Astrocyte (in vitro differentiated cells and primary cell): ENCODE results near the gene SP6. TPM values are rescaled to one million over a fixed set of nuclear protein-coding genes. Genes with fewer than 3 reads are reported as not detected.
A peak's percentile ranks its signal among the peaks of the same experiment; 100 is the strongest.

ENCODE experiments used
- DNase-seq: peaks from one replicate; pipeline ENCODE4 v3.0.0-alpha.2; 2010; ENCODE audit warnings: low read depth
- FAIRE-seq: peaks from 2 replicates; lab custom pipeline; 2011; peaks lifted over from hg19 to GRCh38; lab: Jason Lieb, UNC
- H2AFZ ChIP-seq: 2 replicates; pipeline ENCODE4 v1.6.0; 2012; ENCODE audit warnings: low read depth, low read length, inconsistent platforms
- H3K27ac ChIP-seq: 2 replicates; pipeline ENCODE4 v1.5.1; 2011; ENCODE audit warnings: low read depth, low read length, inconsistent platforms
- H3K27me3 ChIP-seq: 2 replicates; pipeline ENCODE4 v1.6.0; 2011; ENCODE audit warnings: low read length, inconsistent platforms; ENCODE audit not compliant: insufficient read depth
- H3K36me3 ChIP-seq: 2 replicates; pipeline ENCODE4 v1.5.1; 2011; ENCODE audit warnings: low read length, inconsistent platforms; ENCODE audit not compliant: insufficient read depth
- H3K4me1 ChIP-seq: 2 replicates; pipeline ENCODE4 v1.5.1; 2011; ENCODE audit warnings: low read length, inconsistent platforms; ENCODE audit not compliant: insufficient read depth
- H3K4me2 ChIP-seq: 2 replicates; pipeline ENCODE4 v1.6.0; 2012; ENCODE audit warnings: low read length, inconsistent platforms
- H3K4me3 ChIP-seq: 2 replicates; pipeline ENCODE4 v1.5.1; 2011; ENCODE audit warnings: low read depth, mild to moderate bottlenecking, low read length, inconsistent platforms; ENCODE audit not compliant: insufficient read depth
- H3K79me2 ChIP-seq: 2 replicates; pipeline ENCODE4 v1.6.0; 2012; ENCODE audit warnings: mild to moderate bottlenecking, low read length, inconsistent platforms; ENCODE audit not compliant: insufficient read depth
- H3K9ac ChIP-seq: 2 replicates; pipeline ENCODE4 v1.6.0; 2012; ENCODE audit warnings: mild to moderate bottlenecking, low read length, inconsistent platforms
- H3K9me3 ChIP-seq: 2 replicates; pipeline ENCODE4 v1.5.1; 2012; ENCODE audit warnings: low read depth, mild to moderate bottlenecking, low read length, inconsistent platforms; ENCODE audit not compliant: insufficient read depth
- H4K20me1 ChIP-seq: 2 replicates; pipeline ENCODE4 v1.6.0; 2012; ENCODE audit warnings: low read length, inconsistent platforms; ENCODE audit not compliant: insufficient read depth
- H3K27ac Mint-ChIP-seq: one replicate; pipeline ENCODE4 v1.8.0; 2021; ENCODE audit warnings: mild to moderate bottlenecking, mixed read lengths; ENCODE audit not compliant: unreplicated experiment
- H3K27me3 Mint-ChIP-seq: one replicate; pipeline ENCODE4 v1.8.0; 2021; ENCODE audit warnings: low read depth, mixed read lengths; ENCODE audit not compliant: unreplicated experiment
- H3K36me3 Mint-ChIP-seq: one replicate; pipeline ENCODE4 v1.8.0; 2021; ENCODE audit warnings: low read depth, mixed read lengths; ENCODE audit not compliant: unreplicated experiment
- H3K4me1 Mint-ChIP-seq: one replicate; pipeline ENCODE4 v1.8.0; 2021; ENCODE audit warnings: low read depth, mixed read lengths; ENCODE audit not compliant: unreplicated experiment
- H3K4me3 Mint-ChIP-seq: one replicate; pipeline ENCODE4 v1.8.0; 2021; ENCODE audit warnings: mild to moderate bottlenecking, moderate library complexity, mixed read lengths; ENCODE audit not compliant: unreplicated experiment
- H3K9me3 Mint-ChIP-seq: one replicate; pipeline ENCODE4 v1.8.0; 2021; ENCODE audit warnings: mild to moderate bottlenecking, mixed read lengths; ENCODE audit not compliant: unreplicated experiment
- CTCF ChIP-seq: IDR thresholded peaks from 2 replicates; pipeline ENCODE4 v1.5.1; 2011; ENCODE audit warnings: low read depth, mild to moderate bottlenecking, inconsistent platforms, low read length, moderate library complexity; ENCODE audit not compliant: insufficient read depth
- EZH2 ChIP-seq: IDR thresholded peaks from 2 replicates; pipeline ENCODE4 v1.6.1; 2012; ENCODE audit warnings: mild to moderate bottlenecking, low read length, inconsistent platforms; ENCODE audit not compliant: insufficient read depth
- total RNA-seq: library from RNA; stranded (reverse); gene quantifications from 2 replicates; pipeline ENCODE4 v1.2.1, GENCODE V29; 2021

SP6 gene
- total RNA-seq, 1 donor from 2014 or later, result 1.6 TPM

- Histone ChIP-seq H3K4me1 (peaks cover 20% of the 10 kb centered on the region), H4K20me1 (no peaks in the 10 kb centered on the region), H3K27ac (no peak overlapping the region), H3K4me2 (no peak overlapping the region), H3K9ac (no peak overlapping the region), H3K4me3 (no peak overlapping the region), H3K79me2 (no peaks in the 10 kb centered on the region), H2AFZ (no peak overlapping the region), H3K36me3 (no peaks in the 10 kb centered on the region), H3K27me3 (no peaks in the 10 kb centered on the region), H3K9me3 (no peaks in the 10 kb centered on the region)
- Mint-ChIP-seq H3K36me3 (peaks cover 20% of the 10 kb centered on the region), H3K9me3 (no peaks in the 10 kb centered on the region), H3K4me3 (peak overlapping the region; percentile 67), H3K27ac (no peak overlapping the region), H3K4me1 (peaks cover 15% of the 10 kb centered on the region), H3K27me3 (no peaks in the 10 kb centered on the region)
- FAIRE-seq (no peak), DNase-seq (no peak)
- TF ChIP-seq CTCF (no peak), EZH2 (no peak)
Observed at GRCh38 chr17:47839071-47839470, 11.9 kb downstream of the SP6 start.

DNA sequence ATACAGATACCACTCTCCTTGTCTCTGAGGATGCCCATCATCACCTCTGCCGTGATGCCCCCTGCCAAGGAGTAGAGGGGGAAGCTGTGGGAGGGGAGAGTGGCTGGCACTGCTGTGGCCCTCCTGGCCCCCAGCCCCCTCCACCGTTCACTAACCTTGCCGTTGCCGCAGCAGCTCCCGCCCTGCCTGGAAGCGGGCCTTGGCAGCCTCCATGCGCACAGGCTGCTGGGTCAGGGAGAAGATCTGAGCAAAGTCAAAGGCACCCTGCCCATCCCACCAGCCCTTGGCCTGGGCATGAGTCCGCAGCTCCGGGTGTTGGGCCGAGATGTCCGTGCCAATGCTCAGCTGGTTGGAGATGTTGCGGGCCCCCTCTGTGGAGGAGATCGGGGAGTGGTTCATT is 12.3 kb downstream of the SP6 start:
- Mint-ChIP-seq H3K4me1 (peaks cover 15% of the 10 kb centered on the region), H3K36me3 (peaks cover 23% of the 10 kb centered on the region), H3K27ac (no peak overlapping the region), H3K27me3 (no peaks in the 10 kb centered on the region), H3K9me3 (no peaks in the 10 kb centered on the region), H3K4me3 (peak overlapping the region; percentile 67)
- TF ChIP-seq EZH2 (no peak), CTCF (no peak)
- Histone ChIP-seq H3K4me1 (peaks cover 20% of the 10 kb centered on the region), H3K27ac (no peak overlapping the region), H4K20me1 (no peaks in the 10 kb centered on the region), H3K79me2 (no peaks in the 10 kb centered on the region), H3K4me2 (no peak overlapping the region), H3K27me3 (no peaks in the 10 kb centered on the region), H3K9me3 (no peaks in the 10 kb centered on the region), H3K9ac (no peak overlapping the region), H2AFZ (no peak overlapping the region), H3K36me3 (no peaks in the 10 kb centered on the region), H3K4me3 (no peak overlapping the region)
- DNase-seq (no peak), FAIRE-seq (no peak)

DNA sequence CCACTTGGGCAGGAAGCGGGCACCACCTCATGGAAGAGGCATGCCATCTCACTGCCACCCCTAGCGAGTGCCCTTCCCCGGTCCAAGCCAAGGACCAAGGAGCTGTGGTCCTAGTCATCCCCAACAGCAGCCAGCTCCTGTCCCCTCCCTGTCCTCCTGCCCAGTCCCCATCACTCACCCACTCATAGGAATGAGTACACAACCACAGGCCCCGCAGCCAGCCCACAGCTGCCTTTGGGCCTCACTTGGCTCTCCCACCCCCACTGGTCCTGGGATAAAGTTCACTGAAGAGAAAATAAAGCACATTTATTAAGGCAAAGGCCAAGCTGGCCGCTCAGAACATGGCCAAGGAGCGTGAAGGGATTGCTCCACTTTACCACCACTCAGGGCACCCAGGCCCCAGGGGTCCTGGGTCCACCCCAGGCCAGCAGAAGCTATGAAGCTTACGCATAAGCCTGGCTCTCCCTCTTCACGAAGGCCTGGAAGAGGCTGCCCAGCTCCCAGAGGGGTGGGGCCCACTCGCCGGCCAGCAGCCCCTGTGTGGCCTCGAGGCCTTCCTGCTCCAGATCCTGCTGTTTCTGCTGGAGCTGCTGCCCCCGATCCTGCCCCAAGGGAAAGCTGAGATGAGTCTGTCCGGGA is 13.4 kb downstream of the SP6 start:
- Histone ChIP-seq H3K36me3 (no peaks in the 10 kb centered on the region), H3K4me2 (peak overlapping the region; percentile 58), H3K79me2 (no peaks in the 10 kb centered on the region), H3K4me1 (peaks cover 20% of the 10 kb centered on the region), H3K9ac (peak overlapping the region; percentile 28), H3K27ac (peak overlapping the region; percentile 4), H4K20me1 (no peaks in the 10 kb centered on the region), H3K4me3 (no peak overlapping the region), H3K27me3 (no peaks in the 10 kb centered on the region), H3K9me3 (no peaks in the 10 kb centered on the region), H2AFZ (no peak overlapping the region)
- no peaks in the 10 kb centered on the region for H3K9me3 Mint-ChIP-seq
- no peaks in the 10 kb centered on the region for H3K27me3 Mint-ChIP-seq
- FAIRE-seq (no peak), DNase-seq (peak; percentile 36)
- peaks cover 11% of the 10 kb centered on the region for H3K4me1 Mint-ChIP-seq
- no peak overlapping the region for H3K27ac Mint-ChIP-seq
- no peak for TF ChIP-seq CTCF
- peaks cover 23% of the 10 kb centered on the region for H3K36me3 Mint-ChIP-seq
- no peak overlapping the region for H3K4me3 Mint-ChIP-seq
